ENCODE data around the gene SLC37A1.

The SLC37A1 gene

DNA sequence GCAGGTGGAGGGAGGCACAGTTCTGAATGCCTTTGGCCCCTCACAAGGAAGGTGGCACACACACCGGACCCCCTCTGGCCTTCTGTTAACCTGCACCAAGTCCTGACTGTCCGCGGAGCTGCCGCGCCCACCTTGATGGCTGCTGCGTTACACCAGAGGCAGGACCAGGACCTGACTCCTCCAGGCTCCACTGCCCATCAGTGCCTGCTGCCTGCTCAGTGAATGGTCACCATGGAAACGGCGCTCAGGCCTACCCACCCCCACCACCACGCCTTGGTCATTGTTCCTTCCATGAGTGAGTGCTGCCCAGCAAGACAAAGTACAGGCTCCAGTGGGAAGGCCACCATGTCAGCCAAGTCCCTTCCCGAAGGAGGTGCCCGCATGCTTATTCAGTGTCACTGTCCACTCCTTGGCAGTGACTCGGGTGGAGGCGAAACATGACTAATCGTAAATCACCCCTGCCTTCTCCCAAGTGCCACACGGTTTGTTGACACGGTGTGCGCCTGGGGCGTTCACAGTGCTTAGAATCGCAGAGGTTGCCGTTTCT lies 57.3 kb downstream of the SLC37A1 start:
- no peaks in the 10 kb centered on the region for H3K9me3 ChIP-seq (ENCODE audit: control insufficient read depth, insufficient read depth, low read depth, low read length)
- no peak overlapping the region for H3K27ac ChIP-seq (ENCODE audit: extremely low read depth, low read depth, low read length)
- CTCF ChIA-PET = no interaction called here
- no peaks in the 10 kb centered on the region for H3K4me1 ChIP-seq (ENCODE audit: control insufficient read depth, insufficient read depth, low read length)
- H3K4me3 ChIP-seq (ENCODE audit: low read depth, low read length) = no peak overlapping the region
- no peak for TF ChIP-seq ZFP3 (tag by site-specific recombination; IDR thresholded peaks at IDR 0.05; ENCODE audit: low read depth)
- no peak for TF ChIP-seq ZNF184 (tag by site-specific recombination; IDR thresholded peaks at IDR 0.05)
- TF ChIP-seq REPIN1 (tag by site-specific recombination; IDR thresholded peaks at IDR 0.05; ENCODE audit: low read depth) = no peak
- no peak for TF ChIP-seq ZNF404 (tag by site-specific recombination; IDR thresholded peaks at IDR 0.05)
- TF ChIP-seq ZNF221 (tag by site-specific recombination; IDR thresholded peaks at IDR 0.05; ENCODE audit: borderline replicate concordance) = no peak
- no peak for TF ChIP-seq GFI1B (tag by site-specific recombination; IDR thresholded peaks at IDR 0.05)
- TF ChIP-seq, protein P1, sequence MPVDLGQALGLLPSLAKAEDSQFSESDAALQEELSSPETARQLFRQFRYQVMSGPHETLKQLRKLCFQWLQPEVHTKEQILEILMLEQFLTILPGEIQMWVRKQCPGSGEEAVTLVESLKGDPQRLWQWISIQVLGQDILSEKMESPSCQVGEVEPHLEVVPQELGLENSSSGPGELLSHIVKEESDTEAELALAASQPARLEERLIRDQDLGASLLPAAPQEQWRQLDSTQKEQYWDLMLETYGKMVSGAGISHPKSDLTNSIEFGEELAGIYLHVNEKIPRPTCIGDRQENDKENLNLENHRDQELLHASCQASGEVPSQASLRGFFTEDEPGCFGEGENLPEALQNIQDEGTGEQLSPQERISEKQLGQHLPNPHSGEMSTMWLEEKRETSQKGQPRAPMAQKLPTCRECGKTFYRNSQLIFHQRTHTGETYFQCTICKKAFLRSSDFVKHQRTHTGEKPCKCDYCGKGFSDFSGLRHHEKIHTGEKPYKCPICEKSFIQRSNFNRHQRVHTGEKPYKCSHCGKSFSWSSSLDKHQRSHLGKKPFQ (tag by site-specific recombination; IDR thresholded peaks at IDR 0.05) = no peak
- TF ChIP-seq, protein P2, sequence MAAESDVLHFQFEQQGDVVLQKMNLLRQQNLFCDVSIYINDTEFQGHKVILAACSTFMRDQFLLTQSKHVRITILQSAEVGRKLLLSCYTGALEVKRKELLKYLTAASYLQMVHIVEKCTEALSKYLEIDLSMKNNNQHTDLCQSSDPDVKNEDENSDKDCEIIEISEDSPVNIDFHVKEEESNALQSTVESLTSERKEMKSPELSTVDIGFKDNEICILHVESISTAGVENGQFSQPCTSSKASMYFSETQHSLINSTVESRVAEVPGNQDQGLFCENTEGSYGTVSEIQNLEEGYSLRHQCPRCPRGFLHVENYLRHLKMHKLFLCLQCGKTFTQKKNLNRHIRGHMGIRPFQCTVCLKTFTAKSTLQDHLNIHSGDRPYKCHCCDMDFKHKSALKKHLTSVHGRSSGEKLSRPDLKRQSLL (tag by site-specific recombination; IDR thresholded peaks at IDR 0.05) = no peak
- no peak for TF ChIP-seq ZNF555 (tag by site-specific recombination; conservative IDR thresholded peaks at IDR 0.05)
- TF ChIP-seq ZNF610 (tag by site-specific recombination; IDR thresholded peaks at IDR 0.05; ENCODE audit: borderline replicate concordance) = no peak
- TF ChIP-seq ZNF549 (tag by site-specific recombination; IDR thresholded peaks at IDR 0.05) = no peak
- no peak for TF ChIP-seq ZNF248 (tag by site-specific recombination; IDR thresholded peaks at IDR 0.05)
- no peak for TF ChIP-seq SP3 (tag by site-specific recombination; IDR thresholded peaks at IDR 0.05)
- no peak for TF ChIP-seq ZBTB8A (tag by site-specific recombination; IDR thresholded peaks at IDR 0.05)
- TF ChIP-seq, protein P3, sequence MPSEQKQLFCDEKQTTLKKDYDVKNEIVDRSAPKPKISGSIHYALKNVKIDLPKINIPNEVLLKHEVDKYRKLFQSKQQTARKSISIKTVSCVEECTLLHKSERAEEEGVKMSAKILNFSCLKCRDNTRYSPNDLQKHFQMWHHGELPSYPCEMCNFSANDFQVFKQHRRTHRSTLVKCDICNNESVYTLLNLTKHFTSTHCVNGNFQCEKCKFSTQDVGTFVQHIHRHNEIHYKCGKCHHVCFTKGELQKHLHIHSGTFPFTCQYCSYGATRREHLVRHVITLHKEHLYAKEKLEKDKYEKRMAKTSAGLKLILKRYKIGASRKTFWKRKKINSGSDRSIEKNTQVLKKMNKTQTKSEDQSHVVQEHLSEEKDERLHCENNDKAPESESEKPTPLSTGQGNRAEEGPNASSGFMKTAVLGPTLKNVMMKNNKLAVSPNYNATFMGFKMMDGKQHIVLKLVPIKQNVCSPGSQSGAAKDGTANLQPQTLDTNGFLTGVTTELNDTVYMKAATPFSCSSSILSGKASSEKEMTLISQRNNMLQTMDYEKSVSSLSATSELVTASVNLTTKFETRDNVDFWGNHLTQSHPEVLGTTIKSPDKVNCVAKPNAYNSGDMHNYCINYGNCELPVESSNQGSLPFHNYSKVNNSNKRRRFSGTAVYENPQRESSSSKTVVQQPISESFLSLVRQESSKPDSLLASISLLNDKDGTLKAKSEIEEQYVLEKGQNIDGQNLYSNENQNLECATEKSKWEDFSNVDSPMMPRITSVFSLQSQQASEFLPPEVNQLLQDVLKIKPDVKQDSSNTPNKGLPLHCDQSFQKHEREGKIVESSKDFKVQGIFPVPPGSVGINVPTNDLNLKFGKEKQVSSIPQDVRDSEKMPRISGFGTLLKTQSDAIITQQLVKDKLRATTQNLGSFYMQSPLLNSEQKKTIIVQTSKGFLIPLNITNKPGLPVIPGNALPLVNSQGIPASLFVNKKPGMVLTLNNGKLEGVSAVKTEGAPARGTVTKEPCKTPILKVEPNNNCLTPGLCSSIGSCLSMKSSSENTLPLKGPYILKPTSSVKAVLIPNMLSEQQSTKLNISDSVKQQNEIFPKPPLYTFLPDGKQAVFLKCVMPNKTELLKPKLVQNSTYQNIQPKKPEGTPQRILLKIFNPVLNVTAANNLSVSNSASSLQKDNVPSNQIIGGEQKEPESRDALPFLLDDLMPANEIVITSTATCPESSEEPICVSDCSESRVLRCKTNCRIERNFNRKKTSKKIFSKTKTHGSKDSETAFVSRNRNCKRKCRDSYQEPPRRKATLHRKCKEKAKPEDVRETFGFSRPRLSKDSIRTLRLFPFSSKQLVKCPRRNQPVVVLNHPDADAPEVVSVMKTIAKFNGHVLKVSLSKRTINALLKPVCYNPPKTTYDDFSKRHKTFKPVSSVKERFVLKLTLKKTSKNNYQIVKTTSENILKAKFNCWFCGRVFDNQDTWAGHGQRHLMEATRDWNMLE (tag by site-specific recombination; conservative IDR thresholded peaks at IDR 0.05; ENCODE audit: low read depth) = no peak
- POLR2A ChIA-PET = no interaction called here
- peaks cover 0 to 20% of the 10 kb centered on the region in 2 experiments; a peak in 1 of 3 replicates for H3K36me3 ChIP-seq (ENCODE audit: control insufficient read depth in 2 of 2, insufficient read depth in 1 of 2, low read length in 2 of 2)

DNA sequence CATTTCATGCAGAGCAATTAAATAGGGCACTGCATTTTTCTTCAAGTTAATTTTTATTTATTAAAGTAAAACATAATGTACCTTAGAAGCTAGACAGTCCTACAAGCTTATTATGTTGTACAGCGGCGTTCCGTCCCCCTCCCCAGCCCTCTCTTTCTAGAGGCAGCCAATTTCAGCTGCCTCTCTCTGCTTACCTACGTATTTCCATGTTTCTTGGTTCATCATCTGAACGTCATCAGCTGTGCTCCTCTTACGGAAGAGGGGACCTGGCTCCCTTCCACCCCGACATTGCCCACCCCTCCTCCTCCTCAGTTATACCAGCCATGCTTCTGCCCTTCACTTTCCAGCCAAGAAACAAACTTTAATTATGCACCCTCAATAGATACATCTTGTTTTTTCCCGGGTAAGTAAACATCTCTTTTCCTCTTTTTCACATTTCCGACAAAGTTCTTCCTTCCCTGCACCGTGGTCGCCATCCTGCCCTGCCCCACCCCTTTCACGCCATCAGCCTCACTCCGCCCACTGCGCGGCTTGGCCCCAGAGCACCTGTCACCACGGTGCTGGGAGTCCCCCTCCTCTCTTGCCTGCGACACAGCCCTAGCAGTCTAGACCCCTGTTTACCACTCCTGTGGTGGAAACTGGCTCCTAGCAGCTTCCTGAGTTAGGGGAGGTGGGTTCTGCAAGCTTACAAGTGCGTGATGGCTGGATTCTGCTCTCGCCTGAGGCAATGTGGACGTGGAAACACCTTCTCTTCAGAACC lies 57.9 kb downstream of the SLC37A1 start:
- H3K27ac ChIP-seq (ENCODE audit: extremely low read depth, low read depth, low read length) = no peak overlapping the region
- POLR2A ChIA-PET = no interaction called here
- peaks cover 0 to 20% of the 10 kb centered on the region in 2 experiments; a peak in 1 of 3 replicates for H3K36me3 ChIP-seq (ENCODE audit: control insufficient read depth in 2 of 2, insufficient read depth in 1 of 2, low read length in 2 of 2)
- H3K4me1 ChIP-seq (ENCODE audit: control insufficient read depth, insufficient read depth, low read length) = no peaks in the 10 kb centered on the region
- H3K9me3 ChIP-seq (ENCODE audit: control insufficient read depth, insufficient read depth, low read depth, low read length) = no peaks in the 10 kb centered on the region
- CTCF ChIA-PET = no interaction called here
- 0 out of 2 replicates have a peak, but pooled peaks have one; percentile 41 for TF ChIP-seq ZNF48 (tag by site-specific recombination; IDR thresholded peaks at IDR 0.05)
- no peak for TF ChIP-seq ZNF214 (tag by site-specific recombination; IDR thresholded peaks at IDR 0.05; ENCODE audit: borderline replicate concordance)
- H3K4me3 ChIP-seq (ENCODE audit: low read depth, low read length) = no peak overlapping the region
